ENCODE results near the gene KMT5B. TPM values are rescaled to one million over a fixed set of nuclear protein-coding genes. Genes with fewer than 3 reads are reported as not detected.

KMT5B gene
- total and polyA plus RNA-seq, 2 of the 13 experiments (the other 11 are each of a cell fraction or from before 2014, with no cell fraction given), result 17.6 to 23.7 TPM

DNA sequence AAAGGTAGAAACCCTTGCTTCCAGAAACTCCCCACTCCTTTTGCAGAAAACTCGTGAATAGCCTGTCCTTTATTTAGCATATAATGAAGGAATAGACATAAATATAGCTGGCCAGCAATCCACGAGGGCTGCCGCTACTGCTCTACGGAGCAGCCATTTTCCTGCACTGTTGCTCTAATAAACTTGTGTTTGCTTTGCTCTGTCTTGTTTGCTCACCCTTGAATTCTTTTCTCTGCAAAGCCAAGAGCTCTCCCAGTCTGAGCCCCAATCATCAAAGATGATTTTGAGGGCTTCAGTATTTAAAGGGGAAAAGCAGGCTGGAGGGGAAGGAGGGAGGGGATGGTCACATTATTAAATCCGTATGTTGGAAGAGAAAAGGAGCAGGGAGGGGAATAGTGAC lies 75.3 kb downstream of the KMT5B start:
- no peaks in the 10 kb centered on the region for H4K20me1 ChIP-seq (ENCODE audit: insufficient read depth, low read length)
- 0% methylated on average over 5 of the region's 5 CpGs for WGBS (ENCODE audit: low lambda C conversion rate)
- H3K4me3 ChIP-seq (replicated peaks in 1 of 3; ENCODE audit: insufficient read depth in 1 of 3, low read depth in 2 of 3, low read length in 3 of 3), result peak overlapping the region; percentile 14 to 25 (median 17); a peak in 4 of 6 replicates
- peak overlapping the region; percentile 54 for H3K9ac ChIP-seq (ENCODE audit: insufficient read depth, low read depth, low read length)
- H3K27ac ChIP-seq (ENCODE audit: extremely low read length, insufficient read depth, low read length), result peak overlapping the region; percentile 84
- ChIA-PET POLR2A (interaction anchor here (0.9 to 5.8 kb wide), 15 partner anchors 9 to 161 kb away, joined by 3 to 91 read pairs (median 6); partner anchors contain the start of gene CHKA), CTCF (ENCODE audit: low intra/inter-chr PET ratio, low total read pairs) (no interaction called here)
- in situ Hi-C loops (cut with HindIII; ENCODE audit: extremely low pct_ligation_motif_present, low pct_unique_long_range_greater_than_20kb), result no loop called here
- H3K36me3 ChIP-seq (replicated peaks in 1 of 2; ENCODE audit: control insufficient read depth in 1 of 2, insufficient read depth in 2 of 2, low read length in 2 of 2), result no peaks in the 10 kb centered on the region
- BruUV-seq (replicated peaks), result no TSS peak
- no peaks in the 10 kb centered on the region for H3K27me3 ChIP-seq (ENCODE audit: control insufficient read depth in 1 of 2, insufficient read depth in 2 of 2, low read length in 2 of 2)
- peaks cover 20% of the 10 kb centered on the region for H3K9me3 ChIP-seq (ENCODE audit: low read length)
- intact Hi-C loops (cut with micrococcal nuclease; ENCODE audit: unreplicated experiment), result no loop called here
- peak; percentile 87 for FAIRE-seq
- peak; percentile 87 for ATAC-seq
- H2AFZ ChIP-seq (ENCODE audit: low read length), result peak overlapping the region; percentile 35
- peak; percentile 81 for DNase-seq (ENCODE audit: low spot score)
- H3K79me2 ChIP-seq (ENCODE audit: insufficient read depth, low read length), result no peaks in the 10 kb centered on the region
- H3K4me1 ChIP-seq (ENCODE audit: insufficient read depth, low read length), result peaks cover 71% of the 10 kb centered on the region
- peak overlapping the region; percentile 72 for H3K4me2 ChIP-seq (ENCODE audit: low read depth, low read length)
- TF ChIP-seq RFX3 (CRISPR knock-in tag; IDR thresholded peaks at IDR 0.05) (no peak), MTA3 (CRISPR knock-in tag; IDR thresholded peaks at IDR 0.05) (no peak), NONO (IDR thresholded peaks at IDR 0.05) (no peak), NONO (CRISPR knock-in tag; conservative IDR thresholded peaks at IDR 0.05) (no peak), MED1 (CRISPR knock-in tag; IDR thresholded peaks at IDR 0.05) (peak; percentile 52; the same call in 1 of the 2 replicates), SATB2 (CRISPR knock-in tag; IDR thresholded peaks at IDR 0.05) (no peak), RORA (CRISPR knock-in tag; IDR thresholded peaks at IDR 0.05) (no peak), ARNT2 (CRISPR knock-in tag; IDR thresholded peaks at IDR 0.05; ENCODE audit: low read depth) (no peak), BRCA1 (CRISPR knock-in tag; IDR thresholded peaks at IDR 0.05) (no peak), ZSCAN29 (CRISPR knock-in tag; conservative IDR thresholded peaks at IDR 0.05) (no peak), RXRB (CRISPR knock-in tag; IDR thresholded peaks at IDR 0.05; ENCODE audit: borderline replicate concordance) (peak; percentile 51; the same call in 1 of the 2 replicates), SSRP1 (CRISPR knock-in tag; IDR thresholded peaks at IDR 0.05) (no peak), IKZF4 (CRISPR knock-in tag; IDR thresholded peaks at IDR 0.05; ENCODE audit: borderline replicate concordance, low read depth, not compliant biosample characterization) (no peak), NFRKB (IDR thresholded peaks at IDR 0.05) (no peak), SMAD1 (CRISPR knock-in tag; IDR thresholded peaks at IDR 0.05; ENCODE audit: borderline replicate concordance, low read depth) (no peak), FLYWCH1 (CRISPR knock-in tag; IDR thresholded peaks at IDR 0.05) (no peak), ELF1 (CRISPR knock-in tag; IDR thresholded peaks at IDR 0.05) (no peak), TBL1XR1 (IDR thresholded peaks at IDR 0.05; ENCODE audit: borderline replicate concordance, low read length, partially characterized antibody) (no peak)
- TF ChIP-seq, protein P1, sequence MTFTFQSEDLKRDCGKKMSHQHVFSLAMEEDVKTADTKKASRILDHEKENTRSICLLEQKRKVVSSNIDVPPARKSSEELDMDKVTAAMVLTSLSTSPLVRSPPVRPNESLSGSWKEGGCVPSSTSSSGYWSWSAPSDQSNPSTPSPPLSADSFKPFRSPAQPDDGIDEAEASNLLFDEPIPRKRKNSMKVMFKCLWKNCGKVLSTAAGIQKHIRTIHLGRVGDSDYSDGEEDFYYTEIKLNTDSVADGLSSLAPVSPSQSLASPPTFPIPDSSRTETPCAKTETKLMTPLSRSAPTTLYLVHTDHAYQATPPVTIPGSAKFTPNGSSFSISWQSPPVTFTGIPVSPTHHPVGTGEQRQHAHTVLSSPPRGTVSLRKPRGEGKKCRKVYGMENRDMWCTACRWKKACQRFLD (CRISPR knock-in tag; IDR thresholded peaks at IDR 0.05; ENCODE audit: borderline replicate concordance), result no peak
- TF ChIP-seq, protein P2, sequence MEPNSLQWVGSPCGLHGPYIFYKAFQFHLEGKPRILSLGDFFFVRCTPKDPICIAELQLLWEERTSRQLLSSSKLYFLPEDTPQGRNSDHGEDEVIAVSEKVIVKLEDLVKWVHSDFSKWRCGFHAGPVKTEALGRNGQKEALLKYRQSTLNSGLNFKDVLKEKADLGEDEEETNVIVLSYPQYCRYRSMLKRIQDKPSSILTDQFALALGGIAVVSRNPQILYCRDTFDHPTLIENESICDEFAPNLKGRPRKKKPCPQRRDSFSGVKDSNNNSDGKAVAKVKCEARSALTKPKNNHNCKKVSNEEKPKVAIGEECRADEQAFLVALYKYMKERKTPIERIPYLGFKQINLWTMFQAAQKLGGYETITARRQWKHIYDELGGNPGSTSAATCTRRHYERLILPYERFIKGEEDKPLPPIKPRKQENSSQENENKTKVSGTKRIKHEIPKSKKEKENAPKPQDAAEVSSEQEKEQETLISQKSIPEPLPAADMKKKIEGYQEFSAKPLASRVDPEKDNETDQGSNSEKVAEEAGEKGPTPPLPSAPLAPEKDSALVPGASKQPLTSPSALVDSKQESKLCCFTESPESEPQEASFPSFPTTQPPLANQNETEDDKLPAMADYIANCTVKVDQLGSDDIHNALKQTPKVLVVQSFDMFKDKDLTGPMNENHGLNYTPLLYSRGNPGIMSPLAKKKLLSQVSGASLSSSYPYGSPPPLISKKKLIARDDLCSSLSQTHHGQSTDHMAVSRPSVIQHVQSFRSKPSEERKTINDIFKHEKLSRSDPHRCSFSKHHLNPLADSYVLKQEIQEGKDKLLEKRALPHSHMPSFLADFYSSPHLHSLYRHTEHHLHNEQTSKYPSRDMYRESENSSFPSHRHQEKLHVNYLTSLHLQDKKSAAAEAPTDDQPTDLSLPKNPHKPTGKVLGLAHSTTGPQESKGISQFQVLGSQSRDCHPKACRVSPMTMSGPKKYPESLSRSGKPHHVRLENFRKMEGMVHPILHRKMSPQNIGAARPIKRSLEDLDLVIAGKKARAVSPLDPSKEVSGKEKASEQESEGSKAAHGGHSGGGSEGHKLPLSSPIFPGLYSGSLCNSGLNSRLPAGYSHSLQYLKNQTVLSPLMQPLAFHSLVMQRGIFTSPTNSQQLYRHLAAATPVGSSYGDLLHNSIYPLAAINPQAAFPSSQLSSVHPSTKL (CRISPR knock-in tag; IDR thresholded peaks at IDR 0.05), result peak; percentile 27; the same call in 1 of the 2 replicates
- TF ChIP-seq, protein P3, sequence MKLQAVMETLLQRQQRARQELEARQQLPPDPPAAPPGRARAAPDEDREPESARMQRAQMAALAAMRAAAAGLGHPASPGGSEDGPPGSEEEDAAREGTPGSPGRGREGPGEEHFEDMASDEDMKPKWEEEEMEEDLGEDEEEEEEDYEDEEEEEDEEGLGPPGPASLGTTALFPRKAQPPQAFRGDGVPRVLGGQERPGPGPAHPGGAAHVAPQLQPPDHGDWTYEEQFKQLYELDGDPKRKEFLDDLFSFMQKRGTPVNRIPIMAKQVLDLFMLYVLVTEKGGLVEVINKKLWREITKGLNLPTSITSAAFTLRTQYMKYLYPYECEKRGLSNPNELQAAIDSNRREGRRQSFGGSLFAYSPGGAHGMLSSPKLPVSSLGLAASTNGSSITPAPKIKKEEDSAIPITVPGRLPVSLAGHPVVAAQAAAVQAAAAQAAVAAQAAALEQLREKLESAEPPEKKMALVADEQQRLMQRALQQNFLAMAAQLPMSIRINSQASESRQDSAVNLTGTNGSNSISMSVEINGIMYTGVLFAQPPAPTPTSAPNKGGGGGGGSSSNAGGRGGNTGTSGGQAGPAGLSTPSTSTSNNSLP (IDR thresholded peaks at IDR 0.05; ENCODE audit: low read depth, low read length), result 0 out of 2 replicates have a peak, but pooled peaks have one; percentile 30

Measured in HepG2 (cell line).